ENCODE data around the gene PEAR1.

The PEAR1 gene

DNA sequence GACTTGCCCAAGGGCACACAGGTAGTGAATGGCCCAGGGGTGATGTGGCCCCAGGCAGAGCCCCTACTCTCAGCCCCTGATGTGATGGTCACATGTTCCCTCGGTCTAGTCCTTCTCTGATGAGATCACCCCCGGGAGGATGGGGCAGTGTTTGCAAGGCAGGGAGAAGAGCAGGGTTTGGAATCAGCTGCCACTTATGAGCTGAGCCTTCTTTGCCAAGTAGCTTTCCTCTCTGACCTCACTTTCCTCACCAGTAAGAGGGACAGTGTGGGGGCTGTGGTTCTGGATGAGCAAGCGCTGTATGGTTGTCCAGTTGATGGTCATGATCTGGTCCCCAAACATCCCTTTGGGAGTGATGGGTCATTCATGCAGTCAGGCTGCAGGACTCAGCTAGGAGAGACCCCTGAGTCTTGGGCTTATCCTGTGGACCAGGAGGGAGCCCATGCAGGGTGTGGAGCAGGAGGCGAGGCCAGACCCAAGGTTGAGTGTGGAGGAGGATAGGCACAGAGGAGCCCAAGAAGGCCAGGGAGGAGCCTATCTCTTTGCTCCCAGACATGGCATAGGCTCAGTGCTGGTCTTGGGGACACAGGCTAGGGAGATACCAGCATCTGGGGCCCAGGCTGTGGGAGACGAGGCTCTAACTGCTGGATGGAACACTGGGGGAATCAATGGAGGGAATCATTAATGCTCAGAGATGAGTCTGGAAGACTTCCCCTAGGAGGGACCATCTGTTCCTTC, 15.9 kb upstream of the PEAR1 start:
- no peak for DNase-seq (ENCODE audit: extremely low spot score)
- POLR2A ChIA-PET: no interaction called here
- CTCF ChIA-PET: interaction anchor here (0.8 to 5.4 kb wide), 5 partner anchors 13 to 188 kb away, joined by 3 to 30 read pairs (median 5); partner anchors contain the start of genes INSRR, NTRK1 and PEAR1
- TF ChIP-seq, protein P1, sequence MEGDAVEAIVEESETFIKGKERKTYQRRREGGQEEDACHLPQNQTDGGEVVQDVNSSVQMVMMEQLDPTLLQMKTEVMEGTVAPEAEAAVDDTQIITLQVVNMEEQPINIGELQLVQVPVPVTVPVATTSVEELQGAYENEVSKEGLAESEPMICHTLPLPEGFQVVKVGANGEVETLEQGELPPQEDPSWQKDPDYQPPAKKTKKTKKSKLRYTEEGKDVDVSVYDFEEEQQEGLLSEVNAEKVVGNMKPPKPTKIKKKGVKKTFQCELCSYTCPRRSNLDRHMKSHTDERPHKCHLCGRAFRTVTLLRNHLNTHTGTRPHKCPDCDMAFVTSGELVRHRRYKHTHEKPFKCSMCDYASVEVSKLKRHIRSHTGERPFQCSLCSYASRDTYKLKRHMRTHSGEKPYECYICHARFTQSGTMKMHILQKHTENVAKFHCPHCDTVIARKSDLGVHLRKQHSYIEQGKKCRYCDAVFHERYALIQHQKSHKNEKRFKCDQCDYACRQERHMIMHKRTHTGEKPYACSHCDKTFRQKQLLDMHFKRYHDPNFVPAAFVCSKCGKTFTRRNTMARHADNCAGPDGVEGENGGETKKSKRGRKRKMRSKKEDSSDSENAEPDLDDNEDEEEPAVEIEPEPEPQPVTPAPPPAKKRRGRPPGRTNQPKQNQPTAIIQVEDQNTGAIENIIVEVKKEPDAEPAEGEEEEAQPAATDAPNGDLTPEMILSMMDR (IDR thresholded peaks at IDR 0.05; ENCODE audit: control extremely low read depth, extremely low read depth, low read depth, missing control alignments): no peak

DNA sequence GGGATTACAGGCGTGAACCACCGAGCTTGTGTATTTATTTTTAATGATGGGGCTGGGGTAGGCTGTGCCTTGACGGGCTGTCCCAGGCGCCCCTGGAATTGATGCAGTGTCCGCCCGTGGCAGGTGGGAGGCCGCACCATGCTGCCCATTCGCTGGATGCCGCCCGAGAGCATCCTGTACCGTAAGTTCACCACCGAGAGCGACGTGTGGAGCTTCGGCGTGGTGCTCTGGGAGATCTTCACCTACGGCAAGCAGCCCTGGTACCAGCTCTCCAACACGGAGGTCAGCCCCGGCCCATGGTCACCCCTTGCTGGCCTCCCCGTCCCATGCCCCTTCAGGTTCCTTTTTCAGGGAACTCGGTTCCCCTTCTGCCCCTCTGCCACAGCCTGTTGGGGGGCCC, 13.6 kb upstream of the PEAR1 start:
- DNase-seq (ENCODE audit: extremely low spot score): no peak
- ChIA-PET POLR2A (no interaction called here), CTCF (interaction anchor here (1.3 to 5.4 kb wide), 6 partner anchors 11 to 154 kb away, joined by 3 to 34 read pairs (median 7); partner anchors contain the start of genes INSRR, NTRK1 and PEAR1)
- TF ChIP-seq, protein P1 (IDR thresholded peaks at IDR 0.05; ENCODE audit: control extremely low read depth, extremely low read depth, low read depth, missing control alignments): no peak

DNA sequence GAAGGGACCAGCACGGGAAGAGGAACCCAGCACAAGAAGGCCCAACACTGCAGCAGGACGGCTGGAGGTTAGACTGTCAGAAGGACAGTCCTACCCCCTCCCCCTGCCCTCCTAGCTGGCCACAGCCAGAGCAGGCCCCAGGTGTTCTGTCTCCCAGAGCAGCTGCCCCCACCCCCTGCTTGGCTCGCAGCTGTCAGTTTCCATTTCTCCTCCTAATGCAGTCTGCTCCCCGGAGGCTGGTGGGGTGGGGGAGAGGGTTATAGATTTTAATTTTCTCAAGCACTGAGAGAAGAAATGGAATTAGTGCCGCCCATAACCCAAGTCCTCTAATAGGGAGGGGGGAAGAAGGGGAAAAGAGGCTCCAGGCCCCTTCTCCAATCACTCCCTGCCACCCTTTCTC, 13.0 kb upstream of the PEAR1 start:
- TF ChIP-seq, protein P1 (IDR thresholded peaks at IDR 0.05; ENCODE audit: control extremely low read depth, extremely low read depth, low read depth, missing control alignments): no peak
- POLR2A ChIA-PET: no interaction called here
- CTCF ChIA-PET: interaction anchor here (1.0 to 5.4 kb wide), 7 partner anchors 11 to 154 kb away, joined by 3 to 34 read pairs (median 7); partner anchors contain the start of genes INSRR, NTRK1 and PEAR1
- DNase-seq (ENCODE audit: extremely low spot score): no peak

DNA sequence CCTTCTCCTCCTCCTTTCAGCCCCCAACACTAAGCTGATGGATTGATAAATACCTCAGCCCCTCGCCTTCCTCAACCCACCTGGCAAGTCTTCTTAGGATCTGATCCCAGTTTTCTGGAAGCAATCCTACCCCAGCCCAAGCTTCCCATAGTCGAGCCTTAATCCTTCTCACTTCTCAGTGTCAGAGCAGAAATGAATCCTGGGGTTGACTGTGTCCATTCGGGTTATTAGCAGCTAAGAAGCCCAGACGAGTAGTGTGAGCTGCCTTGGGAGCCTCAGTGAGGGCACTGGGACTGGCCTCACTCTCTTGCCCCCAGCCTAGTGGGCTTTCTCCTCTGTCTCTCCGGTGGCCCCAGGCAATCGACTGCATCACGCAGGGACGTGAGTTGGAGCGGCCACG, 12.4 kb upstream of the PEAR1 start:
- no peak for DNase-seq (ENCODE audit: extremely low spot score)
- ChIA-PET POLR2A (no interaction called here), CTCF (interaction anchor here (1.0 to 5.4 kb wide), 6 partner anchors 10 to 155 kb away, joined by 3 to 34 read pairs (median 7); partner anchors contain the start of genes INSRR, NTRK1 and PEAR1)
- TF ChIP-seq, protein P1 (IDR thresholded peaks at IDR 0.05; ENCODE audit: control extremely low read depth, extremely low read depth, low read depth, missing control alignments): no peak

DNA sequence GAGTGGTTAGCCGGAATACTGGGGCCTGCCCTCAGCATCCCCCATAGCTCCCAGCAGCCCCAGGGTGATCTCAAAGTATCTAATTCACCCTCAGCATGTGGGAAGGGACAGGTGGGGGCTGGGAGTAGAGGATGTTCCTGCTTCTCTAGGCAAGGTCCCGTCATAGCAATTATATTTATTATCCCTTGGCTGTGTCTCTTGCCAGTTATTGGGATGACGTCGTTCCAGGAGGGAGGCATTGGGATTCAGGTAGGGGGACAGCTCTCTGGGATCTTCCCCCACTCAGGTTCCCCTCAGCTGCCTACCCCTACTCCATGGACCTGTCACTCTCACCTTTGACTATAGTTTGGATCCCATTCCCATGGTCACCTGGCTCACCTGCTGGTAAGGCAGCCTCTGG, 11.9 kb upstream of the PEAR1 start:
- CTCF ChIA-PET: interaction anchor here (1.0 to 4.9 kb wide), 4 partner anchors 10 to 43 kb away, joined by 3 to 34 read pairs (median 6); partner anchors contain the start of genes NTRK1 and PEAR1
- TF ChIP-seq, protein P1 (IDR thresholded peaks at IDR 0.05; ENCODE audit: control extremely low read depth, extremely low read depth, low read depth, missing control alignments): no peak
- POLR2A ChIA-PET: no interaction called here
- no peak for DNase-seq (ENCODE audit: extremely low spot score)

DNA sequence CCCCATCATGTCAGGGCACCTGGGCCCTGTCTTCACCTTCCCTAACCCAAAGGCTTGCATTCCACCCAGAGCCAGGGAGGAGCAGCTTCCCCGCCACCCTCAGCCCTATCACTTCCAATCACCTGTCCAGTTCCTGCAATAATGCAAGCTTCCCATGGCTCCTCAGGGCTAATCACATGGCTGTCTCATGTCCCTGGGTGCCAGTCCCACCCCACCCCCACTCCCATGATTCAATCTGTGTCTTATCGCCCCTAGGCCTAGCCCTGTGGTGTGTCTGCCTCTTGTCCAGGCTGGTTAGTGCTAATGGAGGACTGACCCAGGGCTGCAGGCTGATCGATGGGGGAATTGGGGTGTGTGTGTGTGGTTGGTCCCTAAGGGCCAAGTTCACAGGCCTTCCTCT, 11.0 kb upstream of the PEAR1 start:
- ChIA-PET CTCF (interaction anchor here (1.0 to 4.9 kb wide), 3 partner anchors 9 to 44 kb away, joined by 3 to 34 read pairs (median 4); partner anchors contain the start of genes NTRK1 and PEAR1), POLR2A (no interaction called here)
- no peak for DNase-seq (ENCODE audit: extremely low spot score)
- TF ChIP-seq, protein P1 (IDR thresholded peaks at IDR 0.05; ENCODE audit: control extremely low read depth, extremely low read depth, low read depth, missing control alignments): no peak

All from GM10248 (cell line).